ENCODE measurements around the gene NOL11. TPM values are rescaled to one million over a fixed set of nuclear protein-coding genes. Genes with fewer than 3 reads are reported as not detected.

NOL11 gene
- total and polyA plus RNA-seq, 2 experiments from 2014 or later: 116 to 130 TPM

DNA sequence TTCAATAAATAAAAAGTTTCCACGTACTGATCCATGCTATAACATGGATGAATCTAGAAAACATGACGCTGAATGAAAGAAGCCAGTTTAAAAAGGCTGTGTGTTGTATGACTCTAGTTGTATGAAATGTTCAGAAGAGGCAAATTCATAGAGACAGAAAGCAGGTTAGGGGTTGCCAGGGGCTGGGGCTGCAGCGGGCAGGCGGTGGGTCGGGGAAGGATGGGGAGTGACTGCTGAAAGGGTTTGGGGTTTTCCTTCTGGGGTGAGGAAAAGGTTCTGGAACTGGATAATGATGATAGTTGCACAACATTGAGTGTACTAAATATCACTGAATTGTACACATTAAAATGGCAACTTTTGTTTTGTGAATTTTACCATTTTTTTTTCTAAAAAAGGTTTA lies 36.3 kb downstream of the NOL11 start:
- no peaks in the 10 kb centered on the region for H4K20me1 ChIP-seq (replicated peaks; ENCODE audit: insufficient read depth)
- peaks cover 29% of the 10 kb centered on the region for H3F3A ChIP-seq (replicated peaks; ENCODE audit: low read depth)
- no peak overlapping the region for H2AFZ ChIP-seq
- H3K27me3 Mint-ChIP-seq (ENCODE audit: insufficient read depth, low read depth, poor library complexity): peaks cover 18% of the 10 kb centered on the region
- no peak overlapping the region for H3K4me2 ChIP-seq
- H3K79me2 ChIP-seq (replicated peaks; ENCODE audit: insufficient read depth): no peaks in the 10 kb centered on the region
- H3K4me3 Mint-ChIP-seq: no peak overlapping the region
- no peak for DNase-seq (ENCODE audit: low spot score)
- H3K9me2 ChIP-seq (ENCODE audit: insufficient read depth): no peaks in the 10 kb centered on the region
- H3K4me1 ChIP-seq (ENCODE audit: insufficient read depth): peaks cover 27% of the 10 kb centered on the region
- TF ChIP-seq REST (IDR thresholded peaks at IDR 0.05; ENCODE audit: unreplicated experiment): no peak
- TF ChIP-seq EZH2phosphoT487 (IDR thresholded peaks at IDR 0.05; ENCODE audit: unreplicated experiment): no peak
- TF ChIP-seq, protein P1, sequence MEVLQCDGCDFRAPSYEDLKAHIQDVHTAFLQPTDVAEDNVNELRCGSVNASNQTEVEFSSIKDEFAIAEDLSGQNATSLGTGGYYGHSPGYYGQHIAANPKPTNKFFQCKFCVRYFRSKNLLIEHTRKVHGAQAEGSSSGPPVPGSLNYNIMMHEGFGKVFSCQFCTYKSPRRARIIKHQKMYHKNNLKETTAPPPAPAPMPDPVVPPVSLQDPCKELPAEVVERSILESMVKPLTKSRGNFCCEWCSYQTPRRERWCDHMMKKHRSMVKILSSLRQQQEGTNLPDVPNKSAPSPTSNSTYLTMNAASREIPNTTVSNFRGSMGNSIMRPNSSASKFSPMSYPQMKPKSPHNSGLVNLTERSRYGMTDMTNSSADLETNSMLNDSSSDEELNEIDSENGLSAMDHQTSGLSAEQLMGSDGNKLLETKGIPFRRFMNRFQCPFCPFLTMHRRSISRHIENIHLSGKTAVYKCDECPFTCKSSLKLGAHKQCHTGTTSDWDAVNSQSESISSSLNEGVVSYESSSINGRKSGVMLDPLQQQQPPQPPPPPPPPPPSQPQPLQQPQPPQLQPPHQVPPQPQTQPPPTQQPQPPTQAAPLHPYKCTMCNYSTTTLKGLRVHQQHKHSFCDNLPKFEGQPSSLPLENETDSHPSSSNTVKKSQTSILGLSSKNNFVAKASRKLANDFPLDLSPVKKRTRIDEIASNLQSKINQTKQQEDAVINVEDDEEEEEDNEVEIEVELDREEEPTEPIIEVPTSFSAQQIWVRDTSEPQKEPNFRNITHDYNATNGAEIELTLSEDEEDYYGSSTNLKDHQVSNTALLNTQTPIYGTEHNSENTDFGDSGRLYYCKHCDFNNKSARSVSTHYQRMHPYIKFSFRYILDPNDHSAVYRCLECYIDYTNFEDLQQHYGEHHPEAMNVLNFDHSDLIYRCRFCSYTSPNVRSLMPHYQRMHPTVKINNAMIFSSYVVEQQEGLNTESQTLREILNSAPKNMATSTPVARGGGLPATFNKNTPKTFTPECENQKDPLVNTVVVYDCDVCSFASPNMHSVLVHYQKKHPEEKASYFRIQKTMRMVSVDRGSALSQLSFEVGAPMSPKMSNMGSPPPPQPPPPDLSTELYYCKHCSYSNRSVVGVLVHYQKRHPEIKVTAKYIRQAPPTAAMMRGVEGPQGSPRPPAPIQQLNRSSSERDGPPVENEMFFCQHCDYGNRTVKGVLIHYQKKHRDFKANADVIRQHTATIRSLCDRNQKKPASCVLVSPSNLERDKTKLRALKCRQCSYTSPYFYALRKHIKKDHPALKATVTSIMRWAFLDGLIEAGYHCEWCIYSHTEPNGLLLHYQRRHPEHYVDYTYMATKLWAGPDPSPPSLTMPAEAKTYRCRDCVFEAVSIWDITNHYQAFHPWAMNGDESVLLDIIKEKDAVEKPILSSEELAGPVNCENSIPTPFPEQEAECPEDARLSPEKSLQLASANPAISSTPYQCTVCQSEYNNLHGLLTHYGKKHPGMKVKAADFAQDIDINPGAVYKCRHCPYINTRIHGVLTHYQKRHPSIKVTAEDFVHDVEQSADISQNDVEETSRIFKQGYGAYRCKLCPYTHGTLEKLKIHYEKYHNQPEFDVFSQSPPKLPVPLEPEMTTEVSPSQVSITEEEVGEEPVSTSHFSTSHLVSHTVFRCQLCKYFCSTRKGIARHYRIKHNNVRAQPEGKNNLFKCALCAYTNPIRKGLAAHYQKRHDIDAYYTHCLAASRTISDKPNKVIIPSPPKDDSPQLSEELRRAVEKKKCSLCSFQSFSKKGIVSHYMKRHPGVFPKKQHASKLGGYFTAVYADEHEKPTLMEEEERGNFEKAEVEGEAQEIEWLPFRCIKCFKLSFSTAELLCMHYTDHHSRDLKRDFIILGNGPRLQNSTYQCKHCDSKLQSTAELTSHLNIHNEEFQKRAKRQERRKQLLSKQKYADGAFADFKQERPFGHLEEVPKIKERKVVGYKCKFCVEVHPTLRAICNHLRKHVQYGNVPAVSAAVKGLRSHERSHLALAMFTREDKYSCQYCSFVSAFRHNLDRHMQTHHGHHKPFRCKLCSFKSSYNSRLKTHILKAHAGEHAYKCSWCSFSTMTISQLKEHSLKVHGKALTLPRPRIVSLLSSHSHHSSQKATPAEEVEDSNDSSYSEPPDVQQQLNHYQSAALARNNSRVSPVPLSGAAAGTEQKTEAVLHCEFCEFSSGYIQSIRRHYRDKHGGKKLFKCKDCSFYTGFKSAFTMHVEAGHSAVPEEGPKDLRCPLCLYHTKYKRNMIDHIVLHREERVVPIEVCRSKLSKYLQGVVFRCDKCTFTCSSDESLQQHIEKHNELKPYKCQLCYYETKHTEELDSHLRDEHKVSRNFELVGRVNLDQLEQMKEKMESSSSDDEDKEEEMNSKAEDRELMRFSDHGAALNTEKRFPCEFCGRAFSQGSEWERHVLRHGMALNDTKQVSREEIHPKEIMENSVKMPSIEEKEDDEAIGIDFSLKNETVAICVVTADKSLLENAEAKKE (CRISPR knock-in tag; IDR thresholded peaks at IDR 0.05): no peak
- TF ChIP-seq CREB1 (CRISPR knock-in tag; IDR thresholded peaks at IDR 0.05; ENCODE audit: low read depth): no peak
- TF ChIP-seq NANOG (IDR thresholded peaks at IDR 0.05; ENCODE audit: borderline replicate concordance): no peak
- TF ChIP-seq EZH2 (IDR thresholded peaks at IDR 0.05; ENCODE audit: low read depth, unreplicated experiment): no peak
- no peak for TF ChIP-seq ZNF331 (CRISPR knock-in tag; IDR thresholded peaks at IDR 0.05; ENCODE audit: low read depth)
- TF ChIP-seq ETS1 (IDR thresholded peaks at IDR 0.05): no peak
- no peak for TF ChIP-seq STAT1 (IDR thresholded peaks at IDR 0.05; ENCODE audit: unreplicated experiment)
- TF ChIP-seq JUNB (IDR thresholded peaks at IDR 0.05; ENCODE audit: unreplicated experiment): no peak
- TF ChIP-seq POLR2AphosphoS5 (IDR thresholded peaks at IDR 0.05; ENCODE audit: low read depth): no peak
- no peak for TF ChIP-seq ZNF114 (CRISPR knock-in tag; IDR thresholded peaks at IDR 0.05)
- TF ChIP-seq, protein P2, sequence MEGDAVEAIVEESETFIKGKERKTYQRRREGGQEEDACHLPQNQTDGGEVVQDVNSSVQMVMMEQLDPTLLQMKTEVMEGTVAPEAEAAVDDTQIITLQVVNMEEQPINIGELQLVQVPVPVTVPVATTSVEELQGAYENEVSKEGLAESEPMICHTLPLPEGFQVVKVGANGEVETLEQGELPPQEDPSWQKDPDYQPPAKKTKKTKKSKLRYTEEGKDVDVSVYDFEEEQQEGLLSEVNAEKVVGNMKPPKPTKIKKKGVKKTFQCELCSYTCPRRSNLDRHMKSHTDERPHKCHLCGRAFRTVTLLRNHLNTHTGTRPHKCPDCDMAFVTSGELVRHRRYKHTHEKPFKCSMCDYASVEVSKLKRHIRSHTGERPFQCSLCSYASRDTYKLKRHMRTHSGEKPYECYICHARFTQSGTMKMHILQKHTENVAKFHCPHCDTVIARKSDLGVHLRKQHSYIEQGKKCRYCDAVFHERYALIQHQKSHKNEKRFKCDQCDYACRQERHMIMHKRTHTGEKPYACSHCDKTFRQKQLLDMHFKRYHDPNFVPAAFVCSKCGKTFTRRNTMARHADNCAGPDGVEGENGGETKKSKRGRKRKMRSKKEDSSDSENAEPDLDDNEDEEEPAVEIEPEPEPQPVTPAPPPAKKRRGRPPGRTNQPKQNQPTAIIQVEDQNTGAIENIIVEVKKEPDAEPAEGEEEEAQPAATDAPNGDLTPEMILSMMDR (conservative IDR thresholded peaks at IDR 0.05; ENCODE audit: low read depth in 2 of 2): no peak
- ATAC-seq: no peak
- no peak overlapping the region for H3K27ac ChIP-seq (ENCODE audit: low read depth)
- H3K27me3 ChIP-seq (ENCODE audit: insufficient read depth): no peaks in the 10 kb centered on the region
- H3K27ac Mint-ChIP-seq: no peak overlapping the region
- peaks cover 51% of the 10 kb centered on the region for H3K9me3 Mint-ChIP-seq
- peaks cover 34% of the 10 kb centered on the region for H3K4me1 Mint-ChIP-seq
- H3K4me3 ChIP-seq: no peak overlapping the region
- peaks cover 12% of the 10 kb centered on the region; the same call in 1 of the 2 replicates for H3K36me3 ChIP-seq (ENCODE audit: insufficient read depth)
- H3K36me3 Mint-ChIP-seq (ENCODE audit: low read depth): peaks cover 61% of the 10 kb centered on the region

Data from GM23338 (cell line).